ENCODE data around the gene SBNO2.

GRCh38 chr19:1216756-1217155, 42.7 kb upstream of the SBNO2 start:
- TF ChIP-seq CTCF (conservative IDR thresholded peaks at IDR 0.05; ENCODE audit: low read length) (no peak), EZH2phosphoT487 (IDR thresholded peaks at IDR 0.05; ENCODE audit: borderline replicate concordance, low read depth, low read length) (no peak)
